ENCODE measurements around the gene CD9.
"Not testable (repeated sequence)": the region's sequence is repeated elsewhere in the genome, so short reads cannot be mapped to it uniquely, and the experiment has no call there.

CD9 gene, protein sequence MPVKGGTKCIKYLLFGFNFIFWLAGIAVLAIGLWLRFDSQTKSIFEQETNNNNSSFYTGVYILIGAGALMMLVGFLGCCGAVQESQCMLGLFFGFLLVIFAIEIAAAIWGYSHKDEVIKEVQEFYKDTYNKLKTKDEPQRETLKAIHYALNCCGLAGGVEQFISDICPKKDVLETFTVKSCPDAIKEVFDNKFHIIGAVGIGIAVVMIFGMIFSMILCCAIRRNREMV

DNA sequence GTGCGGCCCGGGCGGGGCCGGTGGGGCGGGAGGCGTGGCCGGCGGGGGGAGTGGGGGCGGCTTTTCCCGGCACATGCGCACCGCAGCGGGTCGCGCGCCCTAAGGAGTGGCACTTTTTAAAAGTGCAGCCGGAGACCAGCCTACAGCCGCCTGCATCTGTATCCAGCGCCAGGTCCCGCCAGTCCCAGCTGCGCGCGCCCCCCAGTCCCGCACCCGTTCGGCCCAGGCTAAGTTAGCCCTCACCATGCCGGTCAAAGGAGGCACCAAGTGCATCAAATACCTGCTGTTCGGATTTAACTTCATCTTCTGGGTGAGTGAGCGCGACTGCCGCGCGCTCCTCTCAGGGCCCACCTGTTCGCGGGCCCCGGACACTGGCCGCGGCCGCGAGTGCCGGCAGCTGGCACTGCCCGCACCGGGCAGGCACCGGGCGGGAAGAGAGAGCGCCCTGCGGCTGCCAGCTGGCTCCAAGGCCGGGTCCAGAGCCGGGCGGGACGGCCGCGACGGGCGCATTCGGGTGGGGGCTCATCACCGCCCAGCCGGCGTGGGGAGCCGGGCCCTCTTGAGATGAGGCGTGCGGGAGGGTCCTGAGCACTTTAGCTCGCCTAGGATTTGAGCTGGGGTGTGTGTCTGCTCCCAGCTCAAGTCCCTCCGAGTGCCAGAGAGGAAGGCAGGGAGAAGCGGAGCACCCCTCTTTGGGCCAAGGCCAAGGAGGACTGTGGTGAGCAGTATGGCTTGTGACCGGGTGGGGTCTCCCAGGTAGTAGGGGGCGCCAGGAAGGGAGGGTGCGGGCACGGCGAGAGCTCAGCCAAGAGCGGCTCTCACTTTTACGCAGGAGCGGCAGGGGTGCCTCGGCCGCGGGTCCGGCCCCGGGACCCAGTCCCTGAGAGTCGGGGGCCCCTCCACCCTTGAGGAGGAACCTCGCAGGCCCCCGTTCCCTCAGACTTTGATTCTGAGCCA is at the start of gene CD9:
Gene CD9 (plus strand): TSS at position 145 of the 957 bp plus-strand sequence. CDS start 100 bp downstream, at position 245.
- peak within 1 kb of the TSS; percentile 89 for H3K4me3 ChIP-seq (ENCODE audit: low read depth, low read length)
- TF ChIP-seq, protein P1, sequence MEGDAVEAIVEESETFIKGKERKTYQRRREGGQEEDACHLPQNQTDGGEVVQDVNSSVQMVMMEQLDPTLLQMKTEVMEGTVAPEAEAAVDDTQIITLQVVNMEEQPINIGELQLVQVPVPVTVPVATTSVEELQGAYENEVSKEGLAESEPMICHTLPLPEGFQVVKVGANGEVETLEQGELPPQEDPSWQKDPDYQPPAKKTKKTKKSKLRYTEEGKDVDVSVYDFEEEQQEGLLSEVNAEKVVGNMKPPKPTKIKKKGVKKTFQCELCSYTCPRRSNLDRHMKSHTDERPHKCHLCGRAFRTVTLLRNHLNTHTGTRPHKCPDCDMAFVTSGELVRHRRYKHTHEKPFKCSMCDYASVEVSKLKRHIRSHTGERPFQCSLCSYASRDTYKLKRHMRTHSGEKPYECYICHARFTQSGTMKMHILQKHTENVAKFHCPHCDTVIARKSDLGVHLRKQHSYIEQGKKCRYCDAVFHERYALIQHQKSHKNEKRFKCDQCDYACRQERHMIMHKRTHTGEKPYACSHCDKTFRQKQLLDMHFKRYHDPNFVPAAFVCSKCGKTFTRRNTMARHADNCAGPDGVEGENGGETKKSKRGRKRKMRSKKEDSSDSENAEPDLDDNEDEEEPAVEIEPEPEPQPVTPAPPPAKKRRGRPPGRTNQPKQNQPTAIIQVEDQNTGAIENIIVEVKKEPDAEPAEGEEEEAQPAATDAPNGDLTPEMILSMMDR (IDR thresholded peaks at IDR 0.05; ENCODE audit: low read depth, low read length), result no peak

DNA sequence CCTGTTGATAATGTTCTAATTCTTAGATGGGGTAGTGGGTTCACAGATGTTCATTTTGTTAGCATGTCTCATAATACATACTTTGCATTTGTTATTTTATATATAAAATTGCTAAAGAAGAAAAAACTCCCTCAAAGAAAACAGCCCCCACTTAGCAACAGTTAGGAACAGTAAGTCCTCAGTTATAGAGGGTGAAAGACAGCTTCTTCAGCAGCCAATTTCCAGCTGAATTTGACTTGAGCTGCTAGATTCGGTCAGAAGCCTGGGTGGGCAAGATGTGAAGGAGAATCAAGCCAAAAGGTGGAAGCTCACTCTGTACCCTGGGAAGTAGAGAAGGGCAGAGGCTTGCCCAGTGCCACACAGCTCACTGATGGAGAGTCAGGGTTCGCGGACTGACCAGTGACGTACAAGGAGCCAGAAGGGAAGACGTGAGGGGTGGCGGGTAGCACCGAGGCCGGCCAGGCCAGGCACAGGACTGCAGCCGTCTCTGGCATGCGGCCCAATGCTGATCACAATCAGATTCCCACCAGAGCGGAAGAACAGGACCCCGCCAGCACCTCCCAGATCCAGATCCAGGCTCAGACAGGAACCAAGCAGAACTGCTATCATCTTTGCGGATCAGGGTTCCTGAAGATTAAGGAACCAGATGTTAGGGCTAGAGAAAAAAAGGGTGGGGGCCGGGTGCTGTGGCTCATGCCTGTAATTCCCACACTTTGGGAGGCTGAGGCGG is 45.3 kb upstream of the CD9 start:
- H3K4me3 ChIP-seq (ENCODE audit: low read depth, low read length), result no peak overlapping the region
- TF ChIP-seq, protein P1 (IDR thresholded peaks at IDR 0.05; ENCODE audit: low read depth, low read length), result no peak

DNA sequence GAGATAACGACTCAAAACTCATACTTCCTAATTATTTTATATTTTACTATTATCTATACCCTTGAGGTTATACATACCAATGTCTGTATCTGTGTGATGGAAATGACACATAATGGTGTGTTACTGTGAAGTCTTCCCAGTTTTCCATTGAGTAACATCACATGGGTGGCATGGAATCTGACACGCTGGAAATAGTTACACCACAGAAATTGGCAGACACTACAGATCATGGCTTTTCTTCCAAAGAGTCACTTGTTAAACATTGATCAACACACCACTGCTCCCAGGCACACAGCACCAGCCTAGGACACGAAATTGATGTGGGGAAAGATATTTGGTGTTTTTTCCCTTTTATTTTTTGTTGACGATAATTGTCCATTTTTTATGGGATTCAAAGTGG is 42.7 kb upstream of the CD9 start:
- no peak overlapping the region for H3K4me3 ChIP-seq (ENCODE audit: low read depth, low read length)
- TF ChIP-seq, protein P1 (IDR thresholded peaks at IDR 0.05; ENCODE audit: low read depth, low read length), result no peak

DNA sequence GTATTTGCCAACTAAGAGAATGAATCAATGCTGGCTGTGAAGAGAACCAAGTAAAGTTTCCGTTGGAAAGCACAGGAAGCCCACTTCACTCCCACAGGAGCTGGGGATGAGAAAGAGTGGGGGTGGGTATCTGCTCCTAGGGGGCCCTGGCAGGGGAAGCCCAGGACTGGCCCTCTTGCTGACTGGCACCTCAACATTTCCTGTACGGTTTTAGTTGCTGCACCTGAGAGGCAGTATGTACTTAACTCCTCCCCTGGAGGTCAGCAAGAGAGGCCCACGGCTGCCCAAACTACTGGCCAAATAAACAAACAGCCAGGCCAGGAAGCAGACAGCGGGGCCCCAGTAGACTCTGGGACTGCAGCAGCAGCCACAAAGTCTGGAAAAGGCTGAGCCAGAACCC is 41.9 kb upstream of the CD9 start:
- H3K4me3 ChIP-seq (ENCODE audit: low read depth, low read length), result no peak overlapping the region
- TF ChIP-seq, protein P1 (IDR thresholded peaks at IDR 0.05; ENCODE audit: low read depth, low read length), result no peak

DNA sequence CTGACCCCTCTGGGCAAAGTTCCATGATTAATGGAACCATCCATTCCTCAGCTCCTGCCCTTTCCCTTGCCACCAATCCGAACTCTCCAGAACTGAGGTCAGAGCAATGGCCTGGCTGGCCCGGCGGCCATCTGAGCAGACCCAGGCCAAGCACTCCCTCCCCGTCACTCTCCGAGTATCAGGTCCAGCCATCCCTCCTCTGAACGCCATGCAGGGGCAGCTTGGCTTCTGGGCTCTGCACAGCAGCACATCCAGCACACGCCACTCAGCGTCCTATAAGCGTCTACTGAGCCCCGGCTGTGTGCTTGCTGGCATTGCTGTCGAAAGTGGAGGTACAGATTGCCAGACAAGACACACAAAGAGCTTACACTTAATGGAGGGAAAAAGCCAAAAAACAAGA is 41.5 kb upstream of the CD9 start:
- TF ChIP-seq, protein P1 (IDR thresholded peaks at IDR 0.05; ENCODE audit: low read depth, low read length), result no peak
- H3K4me3 ChIP-seq (ENCODE audit: low read depth, low read length), result no peak overlapping the region

DNA sequence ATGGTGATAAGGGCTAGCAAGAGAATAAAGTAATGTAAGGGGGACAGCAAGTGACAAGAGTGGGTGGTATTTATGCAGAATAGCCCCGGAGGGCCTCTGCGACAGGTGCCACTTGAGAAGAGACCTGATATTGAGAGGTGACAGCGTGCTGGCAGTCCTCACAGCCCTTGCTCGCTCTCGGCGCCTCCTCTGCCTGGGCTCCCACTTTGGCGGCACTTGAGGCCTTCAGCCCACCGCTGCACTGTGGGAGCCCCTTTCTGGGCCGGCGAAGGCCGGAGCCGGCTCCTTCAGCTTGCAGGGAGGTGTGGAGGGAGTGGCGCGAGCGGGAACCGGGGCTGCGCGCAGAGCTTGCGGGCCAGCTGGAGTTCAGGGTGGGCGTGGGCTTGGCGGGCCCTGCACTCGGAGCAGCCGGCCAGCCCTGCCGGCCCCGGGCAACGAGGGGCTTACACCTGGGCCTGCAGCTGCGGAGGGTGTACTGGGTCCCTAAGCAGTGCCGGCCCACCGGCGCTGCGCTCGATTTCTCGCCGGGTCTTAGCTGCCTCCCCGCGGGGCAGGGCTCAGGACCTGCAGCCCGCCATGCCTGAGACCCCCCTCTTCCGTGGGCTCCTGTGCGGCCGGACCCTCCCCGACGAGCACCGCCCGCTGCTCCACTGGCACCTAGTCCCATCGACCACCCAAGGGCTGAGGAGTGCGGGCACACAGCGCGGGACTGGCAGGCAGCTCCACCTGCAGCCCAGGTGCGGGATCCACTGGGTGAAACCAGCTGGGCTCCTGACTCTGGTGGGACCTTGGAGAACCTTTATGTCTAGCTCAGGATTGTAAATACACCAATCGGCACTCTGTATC is 40.8 kb upstream of the CD9 start:
- not testable (repeated sequence) for H3K4me3 ChIP-seq (ENCODE audit: low read depth, low read length)

DNA sequence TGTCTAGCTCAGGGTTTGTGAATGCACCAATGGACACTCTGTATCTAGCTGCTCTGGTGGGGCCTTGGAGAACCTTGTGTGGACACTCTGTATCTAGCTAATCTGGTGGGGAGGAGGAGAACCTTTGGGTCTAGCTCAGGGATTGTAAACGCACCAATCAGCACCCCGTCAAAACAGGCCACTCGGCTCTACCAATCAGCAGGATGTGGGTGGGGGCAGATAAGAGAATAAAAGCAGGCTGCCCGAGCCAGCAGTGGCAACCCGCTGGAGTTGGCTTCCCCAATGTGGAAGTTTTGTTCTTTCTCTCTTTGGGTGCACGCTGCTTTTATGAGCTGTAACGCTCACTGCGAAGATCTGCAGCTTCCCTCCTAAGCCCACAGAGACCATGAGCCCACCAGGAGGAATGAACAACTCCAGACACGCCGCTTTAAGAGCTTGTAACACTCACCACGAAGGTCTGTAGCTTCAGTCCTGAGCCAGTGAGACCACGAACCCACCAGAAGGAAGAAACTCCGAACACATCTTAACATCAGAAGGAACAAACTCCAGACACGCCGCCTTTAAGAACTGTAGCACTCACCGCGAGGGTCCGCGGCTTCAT is 40.1 kb upstream of the CD9 start:
- H3K4me3 ChIP-seq (ENCODE audit: low read depth, low read length), result not testable (repeated sequence)

Measured in WI38 (cell line).